Activated naive CD4-positive, alpha-beta T cell (primary cell): ENCODE measurements around the gene ALDH1A2.
"Not testable (repeated sequence)": the region's sequence is repeated elsewhere in the genome, so short reads cannot be mapped to it uniquely, and the experiment has no call there.

Experiments
- DNase-seq, 4 experiments: peaks; one replicate each; lab custom pipeline; 2025; lab: John Stamatoyannopoulos, UW

Gene ALDH1A2

GRCh38 chr15:58040150-58040549 lies 25.4 kb downstream of the ALDH1A2 start:
- no peak for DNase-seq

- no peak for DNase-seq
Observed at GRCh38 chr15:58039079-58040035, 26.2 kb downstream of the ALDH1A2 start.

DNA sequence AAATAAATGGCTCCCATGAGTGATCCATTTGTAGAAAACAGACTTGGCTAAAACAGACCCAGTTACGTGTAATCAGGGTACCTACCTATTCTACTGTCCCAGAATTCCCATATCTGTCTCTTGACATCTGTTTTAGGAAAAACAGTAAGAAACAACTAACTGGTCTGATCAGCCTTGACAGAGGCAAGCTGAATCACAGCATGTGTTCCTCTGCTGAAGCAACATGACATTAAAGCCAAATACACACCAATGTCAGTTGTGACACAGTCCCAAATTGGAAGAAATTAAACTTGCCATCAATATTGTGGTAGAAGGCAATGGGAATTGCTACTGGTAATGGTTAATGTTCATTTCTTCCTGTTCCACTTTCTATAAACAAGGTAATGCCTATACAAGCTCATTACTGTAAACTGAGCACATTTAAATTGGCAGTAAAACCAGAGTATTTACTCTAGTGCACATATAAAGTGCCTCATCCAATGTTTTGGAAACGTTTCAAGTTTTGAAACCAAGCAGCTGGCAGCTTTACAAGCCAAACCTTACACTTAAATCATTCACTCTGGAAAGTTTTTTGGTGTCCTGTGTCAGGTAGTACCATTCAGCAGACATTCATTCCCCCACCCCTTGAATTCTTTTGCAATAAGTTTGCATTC lies 27.0 kb downstream of the ALDH1A2 start:
- no peak for DNase-seq

DNA sequence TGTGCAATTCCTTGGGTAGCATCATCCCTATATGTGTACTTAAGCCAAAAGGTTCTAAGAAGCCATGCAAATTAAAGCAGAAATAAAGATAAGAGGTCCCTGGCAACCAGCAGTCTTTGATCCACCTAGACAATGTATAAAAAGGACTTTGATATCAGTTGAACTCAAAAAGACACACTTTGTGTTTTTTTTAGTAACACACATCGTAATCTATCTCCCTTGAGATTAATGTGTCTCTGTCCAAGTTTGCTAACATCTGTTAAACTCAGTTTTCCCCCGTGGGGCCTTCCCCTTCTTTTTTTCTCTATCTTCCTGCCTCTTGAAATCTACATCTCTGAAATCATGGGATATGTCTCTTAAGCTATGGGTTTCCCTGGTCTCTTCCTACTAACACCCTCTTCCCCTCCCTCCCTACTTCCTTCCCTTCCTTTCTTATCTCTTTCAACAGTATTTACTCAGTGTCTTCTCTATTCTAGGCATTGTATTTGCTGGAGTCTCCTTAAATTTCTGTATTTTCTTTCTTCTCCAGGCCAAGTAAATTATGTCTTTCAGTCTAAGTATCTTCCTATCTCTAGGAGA lies 27.7 kb downstream of the ALDH1A2 start:
- no peak for DNase-seq

GRCh38 chr15:58036579-58036978 lies 28.9 kb downstream of the ALDH1A2 start:
- DNase-seq, result no peak

- DNase-seq, result not testable (repeated sequence)
Observed at GRCh38 chr15:58028392-58028791, 37.1 kb downstream of the ALDH1A2 start.

- no peak for DNase-seq
Observed at GRCh38 chr15:58026552-58026951, 39.0 kb downstream of the ALDH1A2 start.

GRCh38 chr15:58026051-58026450 lies 39.5 kb downstream of the ALDH1A2 start:
- DNase-seq, result no peak

DNA sequence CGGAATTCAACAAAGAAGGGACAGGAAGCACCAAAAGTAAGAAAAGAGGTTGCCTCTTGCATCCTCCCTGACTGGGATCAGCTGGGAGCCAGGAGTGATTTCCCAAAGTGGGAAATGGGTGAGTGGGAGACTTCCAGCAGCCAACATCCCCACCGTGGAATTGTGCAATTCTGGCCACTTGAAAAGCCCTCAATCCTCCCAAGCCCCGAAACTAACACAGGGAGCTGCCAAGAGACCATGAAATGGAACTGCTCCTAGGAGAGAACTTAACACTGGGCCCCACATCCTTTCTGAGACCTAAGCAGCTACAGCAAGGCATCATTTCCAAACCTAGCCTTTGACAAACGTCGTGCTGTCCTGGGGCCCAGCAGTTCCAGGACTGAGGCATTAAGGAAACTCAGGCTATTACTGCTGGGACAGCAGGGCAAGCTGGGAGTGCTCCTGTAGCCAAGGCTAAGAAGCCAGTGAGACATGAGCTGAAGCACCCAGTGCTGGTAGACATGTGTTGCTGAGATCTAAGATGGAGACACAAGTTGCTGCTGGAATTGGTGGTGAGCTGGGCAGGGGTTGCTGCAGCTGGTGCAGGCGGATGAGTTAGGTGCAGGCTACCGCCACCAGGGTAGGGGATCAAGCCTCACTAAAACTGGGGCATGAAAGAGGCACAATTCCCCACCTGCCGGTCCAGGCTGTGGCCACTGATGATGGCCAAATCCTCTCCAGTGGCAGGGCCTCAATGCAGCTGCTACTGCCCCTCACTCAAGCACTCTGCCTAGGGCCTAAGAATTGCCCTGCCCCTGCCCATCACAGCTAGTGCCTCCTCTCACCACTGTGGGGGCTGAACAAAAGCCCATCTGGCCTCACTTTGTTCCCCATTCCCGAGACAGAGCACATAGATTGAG lies 43.9 kb downstream of the ALDH1A2 start:
- no peak for DNase-seq

- DNase-seq, result no peak
Observed at GRCh38 chr15:58019503-58020376, 45.8 kb downstream of the ALDH1A2 start.

DNA sequence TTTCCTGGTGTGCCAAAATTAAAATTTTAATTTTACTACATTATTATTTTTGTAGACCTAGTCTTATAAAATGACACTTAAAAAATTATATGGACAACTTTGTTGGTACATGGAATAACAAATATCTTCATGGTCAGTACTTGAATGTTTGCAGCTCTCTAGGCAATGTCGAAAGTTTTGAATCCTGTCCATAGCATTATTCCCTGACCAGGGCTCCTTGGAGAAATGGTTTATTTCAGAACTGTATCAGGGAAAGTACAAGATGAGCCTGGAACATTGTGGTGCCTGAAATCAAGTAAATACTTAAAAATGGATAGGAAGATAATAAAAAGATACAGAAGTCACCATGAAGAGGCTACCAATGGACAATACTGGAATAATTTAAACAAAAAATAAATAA lies 47.6 kb downstream of the ALDH1A2 start:
- no peak for DNase-seq

GRCh38 chr15:58016581-58017175 lies 48.8 kb downstream of the ALDH1A2 start:
- no peak for DNase-seq

DNA sequence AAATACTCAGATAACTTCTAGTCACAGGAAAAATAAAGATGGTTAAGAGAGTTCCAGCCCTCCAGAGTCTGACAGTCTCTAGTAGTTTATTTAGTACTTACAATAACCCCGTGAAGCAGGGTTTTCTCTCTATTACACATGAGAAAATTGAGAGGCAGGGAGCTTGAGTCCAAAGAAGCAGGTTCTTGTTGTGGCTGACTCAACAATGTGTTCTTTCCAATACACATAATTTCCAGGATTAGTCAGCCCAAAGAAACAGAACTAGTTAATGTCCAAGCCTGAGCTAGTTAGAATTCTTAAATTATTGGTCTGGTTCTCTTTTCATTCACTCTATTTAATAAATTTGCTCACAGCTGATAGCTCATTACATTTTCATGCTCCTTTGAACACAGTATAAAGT lies 49.9 kb downstream of the ALDH1A2 start:
- DNase-seq, result no peak

DNA sequence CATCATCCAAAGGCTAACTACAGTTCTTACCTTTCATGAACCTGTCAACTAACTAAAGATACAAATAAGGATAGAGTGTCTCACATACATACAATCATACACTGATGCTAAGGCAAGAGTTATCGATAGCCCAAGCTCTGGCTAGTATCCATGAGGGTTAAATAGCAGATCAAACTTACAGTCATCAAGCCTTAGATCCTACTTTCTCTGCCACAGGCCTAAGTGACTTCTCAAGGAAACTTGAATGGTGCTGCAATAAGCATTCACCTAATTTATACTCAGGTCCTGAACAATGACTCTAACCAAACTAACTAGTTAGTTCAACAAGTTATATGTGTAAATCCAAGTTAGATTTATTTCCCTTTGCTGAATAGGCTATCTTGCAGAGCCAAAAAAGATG lies 51.0 kb downstream of the ALDH1A2 start:
- no peak for DNase-seq

GRCh38 chr15:58014040-58014439 lies 51.5 kb downstream of the ALDH1A2 start:
- no peak for DNase-seq

- no peak for DNase-seq
Observed at GRCh38 chr15:58010983-58011382, 54.5 kb downstream of the ALDH1A2 start.

DNA sequence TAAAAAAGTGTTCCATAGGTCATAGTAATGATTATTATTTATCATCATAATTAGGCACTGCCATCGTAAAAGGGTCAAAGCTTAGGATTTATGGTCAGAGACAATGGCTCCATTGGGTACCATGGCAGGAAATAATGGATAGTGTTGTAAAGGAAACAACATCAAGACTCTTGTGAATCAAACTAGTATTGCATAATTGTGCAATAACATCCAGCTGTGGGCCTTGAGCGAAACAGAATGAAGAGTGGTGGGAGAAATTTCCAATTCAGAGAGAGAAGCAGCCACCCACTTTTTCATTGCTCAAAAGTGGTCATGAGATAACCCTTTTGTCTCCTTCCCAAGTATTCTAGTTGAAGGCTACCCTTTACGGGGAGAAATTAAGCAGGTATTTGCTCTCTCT lies 61.7 kb downstream of the ALDH1A2 start:
- no peak for DNase-seq

- DNase-seq, result no peak
Observed at GRCh38 chr15:58002338-58003126, 63.0 kb downstream of the ALDH1A2 start.

DNA sequence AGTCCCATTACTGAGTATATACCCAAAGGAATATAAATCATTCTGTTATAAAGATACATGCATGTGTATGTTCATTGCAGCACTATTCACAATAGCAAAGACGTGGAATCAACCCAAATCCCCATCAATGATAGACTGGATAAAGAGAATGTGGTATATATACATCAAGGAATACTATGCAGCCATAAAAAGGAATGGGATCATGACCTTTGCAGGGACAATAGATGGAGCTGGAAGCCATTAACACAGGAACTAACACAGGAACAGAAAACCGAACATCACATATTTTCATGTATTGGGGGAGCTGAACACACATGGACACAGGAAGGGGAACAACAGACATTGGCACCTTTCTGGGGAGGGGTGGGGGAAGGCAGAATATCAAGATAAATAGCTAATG lies 65.8 kb downstream of the ALDH1A2 start:
- DNase-seq, result not testable (repeated sequence)

- DNase-seq, result no peak
Observed at GRCh38 chr15:57996561-57996960, 69.0 kb downstream of the ALDH1A2 start.
